Neural cell (in vitro differentiated cells): Measurements from ENCODE around the gene BCL11B. TPM values are rescaled to one million over a fixed set of nuclear protein-coding genes. Genes with fewer than 3 reads are reported as not detected.

Source experiments
- H2AFZ ChIP-seq: fragments of 200-600, 300-800 bp; sonication (generic), shearing (Covaris generic); 2 replicates; pipeline ENCODE4 v1.6.0; 2014; ENCODE audit warnings: low read depth, mild to moderate bottlenecking, antibody characterized with exemption, low read length, moderate library complexity
- H3F3A ChIP-seq: fragments of 200-600 bp; shearing (Covaris generic); 2 replicates; pipeline ENCODE4 v1.6.1; 2016; ENCODE audit warnings: mild to moderate bottlenecking, moderate library complexity, mixed read lengths, antibody characterized with exemption, low read length; ENCODE audit not compliant: insufficient read depth, poor library complexity, severe bottlenecking
- H3K27ac ChIP-seq: fragments of 200-600, 300-800 bp; sonication (generic), shearing (Covaris generic); 2 replicates; pipeline ENCODE4 v1.5.1; 2014; ENCODE audit warnings: mild to moderate bottlenecking, low read length, moderate library complexity
- H3K27me3 ChIP-seq: fragments of 300-800, 200-600 bp; sonication (generic), shearing (Covaris generic); 2 replicates; pipeline ENCODE4 v1.6.0; 2014; ENCODE audit warnings: mild to moderate bottlenecking, low read depth, low read length, moderate library complexity; ENCODE audit not compliant: insufficient read depth
- H3K36me3 ChIP-seq: fragments of 300-800, 200-600 bp; sonication (generic), shearing (Covaris generic); 2 replicates; pipeline ENCODE4 v1.5.1; 2014; ENCODE audit warnings: mild to moderate bottlenecking, antibody characterized with exemption, low read length, moderate library complexity; ENCODE audit not compliant: insufficient read depth
- H3K4me2 ChIP-seq: fragments of 300-800, 200-600 bp; sonication (generic), shearing (Covaris generic); 2 replicates; pipeline ENCODE4 v1.6.0; 2014; ENCODE audit warnings: mild to moderate bottlenecking, low read length
- H3K4me3 ChIP-seq: fragments of 300-800, 200-600 bp; sonication (generic), shearing (Covaris generic); 2 replicates; pipeline ENCODE4 v1.5.1; 2014; ENCODE audit warnings: mild to moderate bottlenecking, low read length, moderate library complexity
- H3K79me2 ChIP-seq: fragments of 200-600 bp; shearing (Covaris generic); replicated peaks from 2 replicates; pipeline ENCODE4 v1.6.0; 2014; ENCODE audit warnings: mild to moderate bottlenecking, low read length, moderate library complexity; ENCODE audit not compliant: insufficient read depth
- H3K9ac ChIP-seq: fragments of 300-800, 200-600 bp; sonication (generic), shearing (Covaris generic); 2 replicates; pipeline ENCODE4 v1.6.1; 2016; ENCODE audit warnings: mild to moderate bottlenecking, low read length, mixed read lengths
- H3K9me2 ChIP-seq: fragments of 200-600 bp; shearing (Covaris generic); 2 replicates; pipeline ENCODE4 v1.6.1; 2016; ENCODE audit warnings: mild to moderate bottlenecking, low read length, mixed read lengths; ENCODE audit not compliant: insufficient read depth
- H3K9me3 ChIP-seq: fragments of 200-600, 300-800 bp; sonication (generic), shearing (Covaris generic); 2 replicates; pipeline ENCODE4 v1.6.1; 2016; ENCODE audit warnings: mild to moderate bottlenecking, mixed run types, low read length, moderate library complexity, mixed read lengths
- H4K20me1 ChIP-seq: fragments of 200-600 bp; shearing (Covaris generic); 2 replicates; pipeline ENCODE4 v1.6.1; 2016; ENCODE audit warnings: mild to moderate bottlenecking, mixed run types; ENCODE audit not compliant: insufficient read depth
- CTCF ChIP-seq: fragments of 450-650 bp; IDR thresholded peaks from 2 replicates; pipeline ENCODE4 v1.5.1; 2014; ENCODE audit warnings: antibody characterized with exemption, mild to moderate bottlenecking, moderate library complexity; ENCODE audit not compliant: poor library complexity, severe bottlenecking
- EP300 ChIP-seq: fragments of 450-650 bp; conservative IDR thresholded peaks from 2 replicates; pipeline ENCODE4 v1.6.1; 2014; ENCODE audit warnings: antibody characterized with exemption, mild to moderate bottlenecking, moderate library complexity; ENCODE audit not compliant: poor library complexity, severe bottlenecking
- EZH2 ChIP-seq: fragments of 200-600, 300-800 bp; shearing (Covaris generic), sonication (generic); IDR thresholded peaks from 2 replicates; pipeline ENCODE4 v1.6.1; 2014; ENCODE audit warnings: antibody characterized with exemption, low read length, borderline replicate concordance, mild to moderate bottlenecking; ENCODE audit not compliant: insufficient read depth, poor library complexity, severe bottlenecking
- MXI1 ChIP-seq: fragments of 450-650 bp; conservative IDR thresholded peaks from 2 replicates; pipeline ENCODE4 v1.6.1; 2014; ENCODE audit warnings: antibody characterized with exemption, mild to moderate bottlenecking; ENCODE audit not compliant: poor library complexity, severe bottlenecking
- POLR2AphosphoS5 ChIP-seq: IDR thresholded peaks from 2 replicates; pipeline ENCODE4 v1.6.1; 2012
- RAD21 ChIP-seq: fragments of 450-650 bp; conservative IDR thresholded peaks from 2 replicates; pipeline ENCODE4 v1.6.1; 2014; ENCODE audit warnings: antibody characterized with exemption, mild to moderate bottlenecking, moderate library complexity
- REST ChIP-seq: IDR thresholded peaks from 2 replicates; pipeline ENCODE4 v1.6.1; 2012; ENCODE audit warnings: borderline replicate concordance
- SMC3 ChIP-seq: fragments of 450-650 bp; conservative IDR thresholded peaks from 2 replicates; pipeline ENCODE4 v1.6.1; 2014; ENCODE audit warnings: antibody characterized with exemption, mild to moderate bottlenecking, moderate library complexity; ENCODE audit not compliant: poor library complexity
- TAF1 ChIP-seq: IDR thresholded peaks from 2 replicates; pipeline ENCODE4 v1.6.1; 2012; ENCODE audit warnings: low read depth
- polyA plus RNA-seq: library from polyadenylated mRNA; depleted of rRNA; stranded (reverse); fragments of >200 nt; gene quantifications from 2 replicates; pipeline ENCODE4 v1.2.3, GENCODE V29; 2014

Gene BCL11B
- polyA plus RNA-seq, 1 donor from 2014 or later, result 104 TPM

GRCh38 chr14:99138999-99139865, 132.8 kb downstream of the BCL11B start:
- Histone ChIP-seq H3F3A (no peaks in the 10 kb centered on the region), H3K27ac (no peak overlapping the region), H3K4me2 (no peak overlapping the region), H3K27me3 (no peaks in the 10 kb centered on the region), H3K9me2 (no peaks in the 10 kb centered on the region), H3K9me3 (no peaks in the 10 kb centered on the region), H4K20me1 (no peaks in the 10 kb centered on the region), H3K4me3 (no peak overlapping the region), H3K79me2 (no peaks in the 10 kb centered on the region), H2AFZ (no peak overlapping the region), H3K36me3 (no peaks in the 10 kb centered on the region), H3K9ac (no peak overlapping the region)
- TF ChIP-seq SMC3, result no peak
- no peak for TF ChIP-seq REST
- no peak for TF ChIP-seq MXI1
- no peak for TF ChIP-seq TAF1
- no peak for TF ChIP-seq EP300
- no peak for TF ChIP-seq EZH2
- TF ChIP-seq POLR2AphosphoS5, result no peak
- TF ChIP-seq CTCF, result no peak
- no peak for TF ChIP-seq RAD21

DNA sequence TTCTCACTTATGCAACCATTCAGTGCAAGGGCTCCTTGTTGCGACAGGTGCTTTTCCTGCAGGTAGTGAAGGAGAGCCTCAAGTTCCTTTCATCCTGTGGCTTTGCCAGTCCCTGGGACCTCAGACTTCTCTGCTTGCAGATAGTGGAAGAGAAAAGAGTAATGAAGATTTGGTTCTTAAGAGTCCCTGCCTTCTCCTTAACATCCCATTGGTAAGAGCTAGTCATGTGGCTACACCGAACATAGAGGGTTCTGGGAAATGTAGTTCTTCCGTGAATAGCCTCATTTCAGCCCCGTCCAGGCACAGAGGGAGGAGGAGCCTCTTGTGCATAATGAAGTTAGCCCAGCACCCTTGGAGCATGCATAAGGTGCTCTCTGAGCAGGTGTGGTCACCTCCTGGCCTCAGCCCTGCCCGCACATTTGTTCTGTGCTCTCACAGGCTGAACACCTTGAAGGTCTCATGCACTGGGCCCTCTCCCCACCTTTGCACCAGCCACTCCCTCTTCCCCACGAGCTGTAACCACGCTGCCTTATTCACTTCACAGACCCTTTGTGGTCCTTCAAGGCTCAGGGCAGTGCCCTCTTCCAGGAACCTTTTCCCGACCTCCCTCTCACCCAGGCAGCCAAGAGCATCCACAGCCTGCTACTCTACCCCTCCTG, 134.0 kb downstream of the BCL11B start:
- Histone ChIP-seq H3K27me3 (no peaks in the 10 kb centered on the region), H3K79me2 (no peaks in the 10 kb centered on the region), H3F3A (no peaks in the 10 kb centered on the region), H2AFZ (no peak overlapping the region), H3K36me3 (no peaks in the 10 kb centered on the region), H3K9me3 (no peaks in the 10 kb centered on the region), H3K9ac (no peak overlapping the region), H3K27ac (no peak overlapping the region), H3K4me2 (no peak overlapping the region), H3K4me3 (no peak overlapping the region), H4K20me1 (no peaks in the 10 kb centered on the region), H3K9me2 (no peaks in the 10 kb centered on the region)
- no peak for TF ChIP-seq TAF1
- no peak for TF ChIP-seq SMC3
- TF ChIP-seq EZH2, result no peak
- no peak for TF ChIP-seq POLR2AphosphoS5
- TF ChIP-seq RAD21, result no peak
- no peak for TF ChIP-seq MXI1
- no peak for TF ChIP-seq REST
- no peak for TF ChIP-seq EP300
- TF ChIP-seq CTCF, result no peak
